Activated CD4-positive, alpha-beta T cell treated with anti-CD3 and anti-CD28 coated beads, Interleukin-2, amount 10 ng/mL, durations not matched to agents 7 days and 5 days (primary cell): ENCODE measurements around the gene MFSD6. TPM values are rescaled to one million over a fixed set of nuclear protein-coding genes. Genes with fewer than 3 reads are reported as not detected.

Experiments
- total RNA-seq, 2 experiments: library from RNA; stranded (reverse); gene quantifications; one replicate each; pipeline ENCODE4 v1.2.3, GENCODE V29; 2021

Gene MFSD6
- total RNA-seq, 2 experiments from 2014 or later: 42.3 to 42.8 TPM

Other genes starting within 250 kb of the MFSD6 start
- 10 to 100 TPM; 13.3 to 14.5 TPM for gene HIBCH, start 88.5 kb upstream of the MFSD6 start, total RNA-seq
- gene INPP1, start 64.8 kb upstream of the MFSD6 start, total RNA-seq: 1 to 10 TPM; 6.7 to 6.9 TPM
- 10 to 100 TPM; 22.8 to 23.5 TPM for gene NEMP2, start 126.4 kb downstream of the MFSD6 start, total RNA-seq
- gene NAB1, start 240.7 kb downstream of the MFSD6 start, total RNA-seq: 10 to 100 TPM; 21.9 to 28.9 TPM